Ovary (tissue), 10 donors: Measurements from ENCODE around the gene FIGNL1. TPM values are rescaled to one million over a fixed set of nuclear protein-coding genes. Genes with fewer than 3 reads are reported as not detected.

Experiments
- DNase-seq, 5 donors: peaks; one replicate each; pipeline ENCODE4 v3.0.0-alpha.2; 2019 to 2020
- H3K27ac ChIP-seq, 2 donors: fragments of 200-600 bp; one replicate each; pipeline versions ENCODE4 v1.5.1 to v1.8.0; 2019 to 2022
- H3K27me3 ChIP-seq: fragments of 200-600 bp; one replicate; pipeline ENCODE4 v1.8.0; 2022
- H3K36me3 ChIP-seq: fragments of 200-600 bp; sonication (generic); one replicate; pipeline ENCODE4 v1.5.1; 2019
- H3K4me1 ChIP-seq: one replicate; pipeline ENCODE4 v1.8.1; 2013; ENCODE audit warnings: mild to moderate bottlenecking, moderate library complexity; ENCODE audit not compliant: insufficient read depth
- H3K4me3 ChIP-seq: fragments of 200-600 bp; sonication (generic); one replicate; pipeline ENCODE4 v1.5.1; 2017
- H3K9me3 ChIP-seq, 2 donors: fragments of 200-600 bp in 1 of 2; sonication (generic) in 1 of 2; one replicate each; pipeline versions ENCODE4 v1.5.1 to v1.8.1; 2013 to 2019; ENCODE audit warnings: mild to moderate bottlenecking in 1 of 2, moderate library complexity in 1 of 2
- CTCF ChIP-seq, 3 donors: fragments of 450-650 bp in 2 of 3; fragments of 200-600 bp in 1 of 3; IDR thresholded peaks; one replicate each; pipeline versions ENCODE4 v1.5.1 to v1.8.0; 2016 to 2022; ENCODE audit warnings: antibody characterized with exemption in 3 of 3, mild to moderate bottlenecking in 1 of 3
- EP300 ChIP-seq: sonication (generic); formaldehyde crosslinking; IDR thresholded peaks from one replicate; pipeline ENCODE4 v1.6.1; 2017; ENCODE audit warnings: antibody characterized with exemption
- POLR2A ChIP-seq: fragments of 450-650 bp; IDR thresholded peaks from one replicate; pipeline ENCODE4 v1.6.1; 2017; ENCODE audit warnings: antibody characterized with exemption, mild to moderate bottlenecking, moderate library complexity
- WGBS, 3 donors: extraction: QIAGEN DNeasy Blood & Tissue Kit in 1 of 3; methylation state at CpG; one replicate each; pipeline versions ENCODE4 v1.1.5 to v1.1.7; 2013 to 2017; 5-methylcytosine and 5-hydroxymethylcytosine counted together
- intact Hi-C, 4 donors: fragments of 100-400 bp; cut with DNase I; formaldehyde crosslinking; loops; one replicate each; pipeline versions ENCODE4 v1.11.0 to v1.15.1; 2022 to 2023
- long read RNA-seq, 3 donors: library from polyadenylated mRNA in 2 of 3; unstranded in 2 of 3; transcript quantifications; one replicate each; pipeline ENCODE4 v2.0.0 and lab custom pipeline, GENCODE V29; 2021 to 2026
- polyA plus RNA-seq, 2 donors: library from polyadenylated mRNA; stranded (reverse); fragments of 200-250 nt in 1 of 2; fragments of 350-450 nt in 1 of 2; fragmentation: Illumina TruSeq in 1 of 2; extraction: RNeasy Lipid Tissue Mini Kit (QIAGEN cat#74804) in 1 of 2; gene quantifications; one replicate each; pipeline ENCODE4 v1.2.3, GENCODE V29; 2013 to 2014
- total RNA-seq, 7 donors: library from RNA; depleted of rRNA in 2 of 7; stranded (reverse); fragments of >200 nt in 2 of 7; fragmentation: NEBNext Ultra II Directional in 3 of 7; extraction: Animal tissue kit (Norgen Biotek cat#: 25700) in 3 of 7; gene quantifications; one replicate each; pipeline versions ENCODE4 v1.1.0 to v1.2.4, GENCODE V29; 2016 to 2023
- donor health status: DM: no; HTN: no; CAD: no; lungs with moderate emphysema.
- donor health status: DM: no; HTN: no; CAD: no.
- donor health status: Bipolar disorder and iron deficiency.
- donor health status: DM: yes; HTN: yes; CAD: no.
- donor health status: DM: no; HTN: no; CAD: no.
- donor health status: DM: yes; HTN: yes; CAD: no.

FIGNL1 gene
- 10 to 100 TPM in 5 of 7 donors, 1 to 10 TPM in 2; 6.8 to 13.7 (median 11.5) TPM for total RNA-seq
- polyA plus RNA-seq: 1 to 10 TPM; 6.6 to 9.5 TPM
- long read RNA-seq, donor 1, partial matches to known transcripts: 6 of 17 reads
- long read RNA-seq, donor 1, other reads (novel, unspliced or antisense): 10 of 17 reads
- long read RNA-seq, donor 2, partial matches to known transcripts: 0 of 2 reads
- long read RNA-seq, donor 2, other reads (novel, unspliced or antisense): 0 of 2 reads
- long read RNA-seq, donor 3, partial matches to known transcripts: 1 of 12 reads
- long read RNA-seq, donor 3, other reads (novel, unspliced or antisense): 4 of 12 reads

- WGBS, 3 donors: 0 to 1% (median 0%) methylated on average over 57 to 63 of the region's 63 CpGs
- Histone ChIP-seq H3K9me3 (no peaks in the 10 kb centered on the region), H3K36me3 (no peaks in the 10 kb centered on the region), H3K4me1 (peaks cover 2% of the 10 kb centered on the region), H3K27ac (peak within 1 kb of the TSS; percentile 37 to 68), H3K4me3 (peak within 1 kb of the TSS; percentile 52), H3K27me3 (no peaks in the 10 kb centered on the region)
- TF ChIP-seq POLR2A (no peak), CTCF (IDR thresholded peaks at IDR 0.05) (no peak), EP300 (no peak)
- peak; percentile 55 to 88 (median 76) for DNase-seq
- intact Hi-C loops: no loop called here
Observed at GRCh38 chr7:50449881-50450589, at the start of gene FIGNL1. Gene FIGNL1 (minus strand): TSS chr7:50450350. CDS start chr7:50447287, 3,063 bp downstream.

- no peaks in the 10 kb centered on the region for H3K36me3 ChIP-seq
- no peaks in the 10 kb centered on the region for H3K27me3 ChIP-seq
- intact Hi-C loops: no loop called here
- no peak for DNase-seq
- no peaks in the 10 kb centered on the region for H3K9me3 ChIP-seq
- no peak overlapping the region for H3K4me3 ChIP-seq
- H3K27ac ChIP-seq: no peak overlapping the region
- 93 to 96% (median 96%) methylated on average over 6 of the region's 6 CpGs for WGBS, 3 donors
- peaks cover 9% of the 10 kb centered on the region for H3K4me1 ChIP-seq
- no peak for TF ChIP-seq EP300
- TF ChIP-seq CTCF (IDR thresholded peaks at IDR 0.05): no peak
- no peak for TF ChIP-seq POLR2A
Observed at GRCh38 chr7:50499092-50499491, 48.9 kb upstream of the FIGNL1 start.

GRCh38 chr7:50497968-50498367, 47.8 kb upstream of the FIGNL1 start:
- 35 to 47% (median 40%) methylated on average over 5 of the region's 5 CpGs for WGBS, 3 donors
- peak in 2 of 5 donors; percentile 35 to 79 for DNase-seq
- no peaks in the 10 kb centered on the region for H3K36me3 ChIP-seq
- H3K4me3 ChIP-seq: no peak overlapping the region
- peaks cover 8% of the 10 kb centered on the region for H3K4me1 ChIP-seq
- intact Hi-C loops: no loop called here
- H3K9me3 ChIP-seq: no peaks in the 10 kb centered on the region
- H3K27ac ChIP-seq: no peak overlapping the region
- no peaks in the 10 kb centered on the region for H3K27me3 ChIP-seq
- TF ChIP-seq EP300: no peak
- no peak for TF ChIP-seq POLR2A
- TF ChIP-seq CTCF (IDR thresholded peaks at IDR 0.05): no peak

GRCh38 chr7:50497068-50497642, 47.0 kb upstream of the FIGNL1 start:
- no peak for DNase-seq
- H3K4me1 ChIP-seq: peaks cover 3% of the 10 kb centered on the region
- H3K27ac ChIP-seq: no peak overlapping the region
- H3K4me3 ChIP-seq: no peak overlapping the region
- WGBS, 3 donors: 48 to 54% (median 52%) methylated on average over 8 of the region's 8 CpGs
- TF ChIP-seq EP300 (no peak), CTCF (IDR thresholded peaks at IDR 0.05) (no peak), POLR2A (no peak)
- H3K27me3 ChIP-seq: no peaks in the 10 kb centered on the region
- intact Hi-C loops: no loop called here
- H3K36me3 ChIP-seq: no peaks in the 10 kb centered on the region
- H3K9me3 ChIP-seq: no peaks in the 10 kb centered on the region
